Measurements from ENCODE around the gene EYS. TPM values are rescaled to one million over a fixed set of nuclear protein-coding genes. Genes with fewer than 3 reads are reported as not detected.

The EYS gene
- total RNA-seq, 1 experiment from 2014 or later, result not detected

- Histone ChIP-seq H3K23ac (ENCODE audit: insufficient read length, low read depth, low read length) (no peak overlapping the region), H2AFZ (ENCODE audit: low read length) (no peak overlapping the region), H2BK120ac (ENCODE audit: low read depth, low read length, poor library complexity, severe bottlenecking) (no peak overlapping the region), H3K14ac (ENCODE audit: insufficient read depth, low read length) (no peak overlapping the region), H4K20me1 (ENCODE audit: control insufficient read depth, insufficient read depth, insufficient read length) (no peaks in the 10 kb centered on the region), H2BK15ac (ENCODE audit: low read depth, low read length) (no peak overlapping the region), H3K9me3 (ENCODE audit: control insufficient read depth, low read depth, low read length) (no peaks in the 10 kb centered on the region), H3K27ac (ENCODE audit: insufficient read length, low read depth, low read length) (no peak overlapping the region), H4K5ac (ENCODE audit: insufficient read length, low read depth, low read length) (no peak overlapping the region), H2BK12ac (ENCODE audit: insufficient read length, low read depth, low read length) (no peak overlapping the region), H3K23me2 (ENCODE audit: insufficient read length, low read depth, low read length, poor library complexity, severe bottlenecking) (no peaks in the 10 kb centered on the region), H2BK20ac (ENCODE audit: low read depth, low read length, poor library complexity, severe bottlenecking) (no peak overlapping the region), H3K18ac (ENCODE audit: insufficient read length, low read depth, low read length) (no peak overlapping the region), H3K4me2 (ENCODE audit: insufficient read depth, insufficient read length, low read length) (no peak overlapping the region), H3K4me1 (ENCODE audit: insufficient read depth, low read length) (no peaks in the 10 kb centered on the region), H3K79me1 (ENCODE audit: insufficient read depth, low read depth, low read length, poor library complexity, severe bottlenecking) (no peaks in the 10 kb centered on the region), H2BK5ac (ENCODE audit: insufficient read length, low read length) (no peak overlapping the region), H4K8ac (replicated peaks; ENCODE audit: insufficient read length, low read depth, low read length) (no peak overlapping the region), H3K79me2 (ENCODE audit: insufficient read depth, low read length) (no peaks in the 10 kb centered on the region), H4K91ac (ENCODE audit: insufficient read length, low read depth, low read length) (no peak overlapping the region), H3K56ac (ENCODE audit: insufficient read length, low read depth, low read length) (no peak overlapping the region), H3T11ph (ENCODE audit: low read length) (no peak overlapping the region), H3K27me3 (ENCODE audit: insufficient read depth, low read length) (no peaks in the 10 kb centered on the region), H3K9ac (ENCODE audit: extremely low read depth, insufficient read length, low read length) (no peak overlapping the region), H3K4ac (ENCODE audit: low read depth, low read length) (no peak overlapping the region), H2AK5ac (ENCODE audit: insufficient read length, low read length) (no peak overlapping the region)
- Mint-ChIP-seq H3K4me3 (no peak overlapping the region), H3K36me3 (ENCODE audit: insufficient read depth in 1 of 3, low read depth in 3 of 3) (no peaks in the 10 kb centered on the region), H3K9me3 (no peaks in the 10 kb centered on the region), H3K27me3 (ENCODE audit: low read depth) (no peaks in the 10 kb centered on the region), H3K27ac (no peak overlapping the region), H3K4me1 (peaks cover 0 to 3% of the 10 kb centered on the region in 2 experiments; a peak in 2 of 4 replicates)
- TF ChIP-seq CTCF (conservative IDR thresholded peaks at IDR 0.05), result no peak
- no CpG with 5 or more reads among the region's 3 CpGs for WGBS (ENCODE audit: extremely low coverage, insufficient read length, low lambda C conversion rate)
- no peak for DNase-seq
These were observed 1778.4 kb downstream of the EYS start for GRCh38 chr6:63928613-63929012.
